ENCODE data around the gene RTP1.

RTP1 gene

DNA sequence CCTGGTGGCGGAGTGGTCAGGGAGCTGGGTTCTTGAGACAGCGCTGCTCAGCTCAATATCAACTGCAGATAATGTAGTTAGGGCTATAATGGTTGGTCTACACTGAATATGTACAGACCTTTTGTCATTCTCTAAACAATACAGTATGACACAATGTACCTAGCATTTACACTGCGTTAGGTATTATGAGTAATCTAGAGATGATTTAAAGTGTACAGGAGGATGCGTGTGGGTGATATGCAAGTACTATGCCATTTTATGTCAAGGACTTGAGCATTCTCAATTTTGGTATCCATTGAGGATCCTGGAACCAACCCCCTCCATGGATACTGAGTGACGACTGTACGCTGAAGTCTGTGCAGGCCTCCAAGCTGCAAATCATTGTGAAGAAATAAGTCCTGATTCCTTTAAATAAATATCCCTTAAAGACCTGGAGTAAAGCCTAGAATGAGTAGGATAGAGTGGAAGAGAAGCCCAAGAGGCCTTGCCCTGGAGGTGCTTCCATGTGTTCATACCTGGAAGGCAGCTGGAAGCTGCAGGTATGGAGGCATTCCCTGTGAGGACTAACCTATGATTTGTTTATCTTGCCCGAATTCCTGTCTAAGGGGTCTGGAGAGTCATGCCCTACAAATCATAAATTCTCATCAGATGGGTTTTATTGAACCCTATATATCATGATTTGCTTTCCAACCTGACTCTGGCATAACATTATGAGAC, 15.7 kb upstream of the RTP1 start:
- no peaks in the 10 kb centered on the region for H3K36me3 ChIP-seq (ENCODE audit: control insufficient read depth, low read depth, low read length)
- no peak overlapping the region for H3K4me3 ChIP-seq (ENCODE audit: low read length)
- H3K27me3 ChIP-seq (ENCODE audit: control insufficient read depth, insufficient read depth, low read length): no peaks in the 10 kb centered on the region
- H3K9me3 ChIP-seq (ENCODE audit: control insufficient read depth, low read depth, low read length): no peaks in the 10 kb centered on the region
- H3K4me1 ChIP-seq (ENCODE audit: control insufficient read depth, low read depth, low read length): peaks cover 41% of the 10 kb centered on the region
- no peak overlapping the region for H3K9ac ChIP-seq (ENCODE audit: low read length)
- no peak overlapping the region for H3K27ac ChIP-seq (ENCODE audit: low read length)

DNA sequence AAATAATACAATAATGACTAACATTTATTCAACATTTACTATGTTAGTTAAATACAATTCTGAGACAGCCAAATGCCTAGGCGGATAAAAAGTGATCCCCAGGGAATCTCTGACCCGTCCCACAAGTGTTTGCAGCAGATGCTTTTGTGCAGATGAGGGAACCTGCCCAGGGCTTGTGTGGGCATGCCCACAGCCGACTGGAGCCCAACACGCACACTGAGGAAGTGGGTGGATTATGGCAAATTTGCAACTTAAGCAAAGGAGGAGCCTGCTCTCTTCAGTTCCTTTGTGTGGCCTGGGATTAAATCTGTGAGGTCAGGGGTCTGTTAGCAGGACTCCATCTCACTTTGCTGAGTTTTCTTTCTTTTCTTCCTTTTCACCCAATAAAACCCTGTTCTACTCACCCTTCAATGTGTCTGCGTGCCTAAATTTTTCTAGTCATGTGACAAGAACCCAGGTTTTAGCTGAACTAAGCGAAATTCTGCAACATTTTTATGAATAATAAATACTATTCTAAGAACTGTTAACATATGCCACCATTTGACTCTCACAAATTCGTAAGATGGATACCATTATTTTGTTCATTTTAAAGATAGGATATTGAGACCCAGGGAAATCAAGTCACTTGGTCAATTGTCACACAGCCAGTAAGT, 13.9 kb upstream of the RTP1 start:
- Histone ChIP-seq H3K4me3 (ENCODE audit: low read length) (no peak overlapping the region), H3K9me3 (ENCODE audit: control insufficient read depth, low read depth, low read length) (no peaks in the 10 kb centered on the region), H3K9ac (ENCODE audit: low read length) (no peak overlapping the region), H3K27ac (ENCODE audit: low read length) (peak overlapping the region; percentile 71), H3K36me3 (ENCODE audit: control insufficient read depth, low read depth, low read length) (no peaks in the 10 kb centered on the region), H3K27me3 (ENCODE audit: control insufficient read depth, insufficient read depth, low read length) (no peaks in the 10 kb centered on the region), H3K4me1 (ENCODE audit: control insufficient read depth, low read depth, low read length) (peaks cover 50% of the 10 kb centered on the region)

DNA sequence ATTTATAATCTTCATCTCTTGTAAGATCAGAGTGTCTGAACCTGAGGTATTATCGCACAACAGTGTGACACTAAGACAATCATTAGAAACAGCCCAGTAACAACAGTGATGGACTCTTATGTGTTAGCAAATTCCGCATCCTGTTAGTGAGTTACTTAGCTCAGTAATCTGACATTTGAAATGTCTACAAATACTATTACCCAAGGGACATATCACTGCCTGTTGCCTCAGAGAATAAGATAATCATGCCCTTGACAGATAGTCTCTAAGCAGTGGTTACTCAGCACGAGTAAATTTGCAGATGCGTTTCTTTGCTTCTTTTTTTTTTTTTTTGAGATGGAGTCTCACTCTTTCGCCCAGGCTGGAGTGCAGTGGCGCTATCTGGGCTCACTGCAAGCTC, 13.4 kb upstream of the RTP1 start:
- Histone ChIP-seq H3K4me1 (ENCODE audit: control insufficient read depth, low read depth, low read length) (peaks cover 50% of the 10 kb centered on the region), H3K9ac (ENCODE audit: low read length) (no peak overlapping the region), H3K27ac (ENCODE audit: low read length) (no peak overlapping the region), H3K4me3 (ENCODE audit: low read length) (no peak overlapping the region), H3K27me3 (ENCODE audit: control insufficient read depth, insufficient read depth, low read length) (no peaks in the 10 kb centered on the region), H3K9me3 (ENCODE audit: control insufficient read depth, low read depth, low read length) (no peaks in the 10 kb centered on the region), H3K36me3 (ENCODE audit: control insufficient read depth, low read depth, low read length) (no peaks in the 10 kb centered on the region)

DNA sequence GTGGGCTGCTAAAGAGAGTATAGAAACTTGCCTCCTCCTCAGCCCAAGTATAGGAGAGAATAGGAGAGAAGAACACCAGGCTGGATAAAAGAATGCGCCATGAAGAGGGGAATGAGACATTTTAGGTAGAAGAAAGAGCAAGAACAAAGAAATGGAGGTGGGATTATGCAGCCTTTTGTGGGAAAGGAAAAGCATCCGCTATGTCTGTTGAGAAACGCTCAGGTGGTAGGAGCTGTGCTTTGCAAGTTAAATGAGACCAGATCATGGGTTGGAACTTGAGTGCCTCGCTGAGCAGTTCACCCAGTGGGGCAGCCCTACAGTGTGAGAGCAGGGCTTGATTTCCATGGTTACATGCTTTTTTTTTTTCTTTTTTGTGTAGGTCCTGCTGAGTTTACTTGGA, 11.5 kb upstream of the RTP1 start:
- H3K9me3 ChIP-seq (ENCODE audit: control insufficient read depth, low read depth, low read length): no peaks in the 10 kb centered on the region
- no peaks in the 10 kb centered on the region for H3K27me3 ChIP-seq (ENCODE audit: control insufficient read depth, insufficient read depth, low read length)
- peak overlapping the region; percentile 56 for H3K9ac ChIP-seq (ENCODE audit: low read length)
- H3K4me3 ChIP-seq (ENCODE audit: low read length): peak overlapping the region; percentile 34
- peak overlapping the region; percentile 63 for H3K27ac ChIP-seq (ENCODE audit: low read length)
- peaks cover 50% of the 10 kb centered on the region for H3K4me1 ChIP-seq (ENCODE audit: control insufficient read depth, low read depth, low read length)
- H3K36me3 ChIP-seq (ENCODE audit: control insufficient read depth, low read depth, low read length): no peaks in the 10 kb centered on the region

DNA sequence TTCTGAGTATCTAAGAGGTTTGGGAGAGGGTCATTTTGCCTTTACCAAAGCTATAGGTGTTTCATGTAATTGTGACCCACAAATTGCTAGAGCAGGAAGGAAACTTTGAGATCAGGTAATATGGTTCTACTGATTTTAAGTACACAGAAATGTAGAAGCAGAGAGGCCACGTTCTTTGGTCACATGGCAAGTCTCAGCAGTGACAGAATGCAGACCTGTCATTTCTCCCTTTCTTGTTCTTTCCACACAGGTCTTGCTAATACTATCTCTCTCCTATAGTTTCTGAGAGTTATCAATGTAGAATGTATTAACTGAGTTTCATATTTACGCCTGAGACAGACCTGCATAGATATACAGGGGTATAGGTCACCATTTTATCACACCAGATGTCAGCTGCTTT, 10.9 kb upstream of the RTP1 start:
- Histone ChIP-seq H3K27ac (ENCODE audit: low read length) (no peak overlapping the region), H3K9me3 (ENCODE audit: control insufficient read depth, low read depth, low read length) (no peaks in the 10 kb centered on the region), H3K9ac (ENCODE audit: low read length) (no peak overlapping the region), H3K4me3 (ENCODE audit: low read length) (no peak overlapping the region), H3K36me3 (ENCODE audit: control insufficient read depth, low read depth, low read length) (no peaks in the 10 kb centered on the region), H3K4me1 (ENCODE audit: control insufficient read depth, low read depth, low read length) (peaks cover 50% of the 10 kb centered on the region), H3K27me3 (ENCODE audit: control insufficient read depth, insufficient read depth, low read length) (no peaks in the 10 kb centered on the region)

DNA sequence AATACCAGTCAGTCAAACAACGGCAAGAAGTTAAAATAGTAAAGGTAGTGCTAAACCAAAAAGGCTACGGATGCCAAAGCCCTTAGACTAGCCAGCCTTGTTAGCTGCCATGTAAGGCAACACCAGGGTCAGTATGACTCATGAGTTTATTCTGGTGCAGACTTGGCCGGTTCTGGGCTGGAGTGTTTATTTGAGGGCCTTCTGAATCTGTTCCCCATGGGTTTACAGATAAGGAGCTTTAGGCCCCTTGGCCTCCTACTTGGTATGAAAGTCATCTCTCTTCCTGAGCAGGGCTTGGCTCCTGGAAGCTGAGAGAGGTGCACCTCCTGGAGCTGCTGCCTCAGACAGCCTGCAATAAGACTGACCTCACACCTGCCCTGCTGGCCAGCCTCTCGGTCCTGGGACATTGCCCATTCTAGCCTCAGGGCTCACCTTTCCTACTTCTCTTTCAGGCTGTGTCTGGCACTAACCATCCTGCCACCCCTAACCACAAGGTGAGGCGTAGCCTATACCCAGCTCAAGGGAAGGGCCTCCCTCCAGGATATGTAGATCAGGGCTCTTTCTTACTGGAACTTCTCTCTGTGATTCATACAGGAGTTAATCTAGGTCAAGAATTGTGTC, 10.4 kb upstream of the RTP1 start:
- H3K9me3 ChIP-seq (ENCODE audit: control insufficient read depth, low read depth, low read length): no peaks in the 10 kb centered on the region
- no peak overlapping the region for H3K27ac ChIP-seq (ENCODE audit: low read length)
- H3K4me1 ChIP-seq (ENCODE audit: control insufficient read depth, low read depth, low read length): peaks cover 45% of the 10 kb centered on the region
- no peaks in the 10 kb centered on the region for H3K36me3 ChIP-seq (ENCODE audit: control insufficient read depth, low read depth, low read length)
- H3K4me3 ChIP-seq (ENCODE audit: low read length): no peak overlapping the region
- H3K27me3 ChIP-seq (ENCODE audit: control insufficient read depth, insufficient read depth, low read length): no peaks in the 10 kb centered on the region
- H3K9ac ChIP-seq (ENCODE audit: low read length): no peak overlapping the region

DNA sequence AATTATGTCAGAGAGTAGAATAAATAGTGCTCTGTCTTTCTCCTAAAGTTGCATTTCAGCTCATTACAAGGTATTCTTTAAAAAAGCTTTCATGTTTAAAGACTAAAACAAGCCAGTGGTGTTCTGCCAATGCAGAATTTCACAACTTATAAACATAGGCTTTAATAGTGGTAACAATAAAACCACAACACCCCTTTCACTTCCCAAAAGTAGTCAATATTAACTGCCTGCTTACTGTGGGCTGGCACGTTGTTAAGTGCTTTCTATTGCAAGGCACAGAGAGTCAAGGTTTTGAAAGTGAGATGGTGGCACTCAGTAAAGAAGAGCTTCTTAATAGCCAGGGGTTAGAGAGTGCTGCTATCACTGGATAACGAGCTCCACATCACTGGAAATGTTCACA, 8.4 kb upstream of the RTP1 start:
- Histone ChIP-seq H3K4me1 (ENCODE audit: control insufficient read depth, low read depth, low read length) (peaks cover 27% of the 10 kb centered on the region), H3K27me3 (ENCODE audit: control insufficient read depth, insufficient read depth, low read length) (no peaks in the 10 kb centered on the region), H3K27ac (ENCODE audit: low read length) (no peak overlapping the region), H3K4me3 (ENCODE audit: low read length) (no peak overlapping the region), H3K9ac (ENCODE audit: low read length) (no peak overlapping the region), H3K36me3 (ENCODE audit: control insufficient read depth, low read depth, low read length) (no peaks in the 10 kb centered on the region), H3K9me3 (ENCODE audit: control insufficient read depth, low read depth, low read length) (no peaks in the 10 kb centered on the region)

DNA sequence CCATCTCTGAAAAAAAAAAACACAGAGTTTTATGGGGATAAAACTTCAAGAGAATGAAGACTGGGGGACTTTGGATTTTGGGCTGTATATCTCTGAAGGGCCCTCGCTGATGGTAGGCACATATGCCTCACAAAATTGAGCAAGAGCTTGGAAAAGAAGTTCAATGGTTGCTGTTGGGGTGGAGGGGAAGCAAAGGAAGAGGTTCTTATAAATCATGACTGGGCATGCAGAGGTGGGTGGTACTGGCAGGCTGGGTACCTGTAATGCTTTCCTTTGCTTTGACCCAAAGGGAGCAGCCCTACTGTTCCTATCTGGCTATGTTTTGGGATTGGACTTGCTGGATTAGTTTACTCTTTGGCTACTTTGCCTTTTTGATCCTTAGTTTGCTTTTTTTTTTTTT, 6.0 kb upstream of the RTP1 start:
- Histone ChIP-seq H3K27me3 (ENCODE audit: control insufficient read depth, insufficient read depth, low read length) (no peaks in the 10 kb centered on the region), H3K9ac (ENCODE audit: low read length) (no peak overlapping the region), H3K36me3 (ENCODE audit: control insufficient read depth, low read depth, low read length) (no peaks in the 10 kb centered on the region), H3K27ac (ENCODE audit: low read length) (no peak overlapping the region), H3K4me1 (ENCODE audit: control insufficient read depth, low read depth, low read length) (peaks cover 13% of the 10 kb centered on the region), H3K4me3 (ENCODE audit: low read length) (no peak overlapping the region), H3K9me3 (ENCODE audit: control insufficient read depth, low read depth, low read length) (no peaks in the 10 kb centered on the region)

DNA sequence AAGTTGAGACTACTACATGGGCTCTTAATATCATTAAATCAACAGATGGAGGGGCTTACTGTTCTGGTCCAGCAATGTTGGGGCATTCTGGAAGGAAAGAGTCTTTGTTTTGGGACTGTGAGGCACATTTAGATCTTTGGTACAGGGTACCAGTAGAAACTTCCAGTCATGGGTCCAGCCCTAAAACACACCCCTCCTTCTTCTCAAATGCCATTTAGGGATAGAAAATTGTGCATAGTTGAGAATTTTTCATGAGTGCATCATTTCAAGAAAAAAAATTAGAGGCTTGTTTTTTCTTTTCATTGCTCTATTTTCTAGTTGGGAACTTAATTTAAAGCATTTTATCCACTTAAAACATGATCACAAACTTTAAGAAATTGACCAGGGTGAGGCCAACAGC, 4.1 kb upstream of the RTP1 start:
- Histone ChIP-seq H3K9ac (ENCODE audit: low read length) (no peak overlapping the region), H3K4me3 (ENCODE audit: low read length) (no peak overlapping the region), H3K9me3 (ENCODE audit: control insufficient read depth, low read depth, low read length) (no peaks in the 10 kb centered on the region), H3K27me3 (ENCODE audit: control insufficient read depth, insufficient read depth, low read length) (no peaks in the 10 kb centered on the region), H3K4me1 (ENCODE audit: control insufficient read depth, low read depth, low read length) (no peaks in the 10 kb centered on the region), H3K36me3 (ENCODE audit: control insufficient read depth, low read depth, low read length) (no peaks in the 10 kb centered on the region), H3K27ac (ENCODE audit: low read length) (no peak overlapping the region)

DNA sequence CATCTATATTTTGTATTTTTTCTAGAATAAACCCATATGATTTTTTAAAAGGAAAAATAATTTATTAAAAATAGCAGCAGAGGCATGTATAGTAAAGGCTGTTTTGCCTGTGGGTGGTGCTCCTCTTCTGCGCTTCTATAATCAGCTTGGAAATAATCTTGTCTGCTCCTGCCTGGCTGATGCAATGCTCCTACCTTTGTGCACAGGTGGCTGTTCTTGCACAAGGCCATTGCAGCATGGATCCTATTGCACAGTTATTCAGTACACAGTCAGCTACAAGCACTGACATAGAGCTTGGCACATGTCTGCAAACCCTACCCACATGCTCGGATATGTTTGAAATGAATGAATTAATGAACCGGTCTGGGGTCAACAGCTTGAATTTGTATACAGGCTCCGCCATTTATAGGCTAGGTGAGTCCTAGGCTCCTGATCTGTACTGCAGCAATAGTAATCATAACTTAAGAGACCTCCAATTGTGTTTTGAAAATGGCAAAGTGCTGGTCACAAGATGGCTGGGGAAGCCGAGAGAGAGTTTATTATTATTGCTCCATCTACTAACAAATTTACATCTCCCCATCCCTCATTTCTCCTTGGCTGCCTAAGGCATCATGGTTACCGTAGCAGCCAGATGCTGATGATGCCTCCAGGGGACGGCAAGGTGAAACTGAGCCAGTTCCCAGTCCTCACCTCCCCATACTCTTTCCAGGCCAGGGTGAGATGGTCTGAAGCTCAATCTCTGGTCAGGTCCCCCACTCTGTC, 532 bp upstream of the RTP1 start:
- no peaks in the 10 kb centered on the region for H3K36me3 ChIP-seq (ENCODE audit: control insufficient read depth, low read depth, low read length)
- H3K4me3 ChIP-seq (ENCODE audit: low read length): no peak overlapping the region
- H3K27me3 ChIP-seq (ENCODE audit: control insufficient read depth, insufficient read depth, low read length): no peaks in the 10 kb centered on the region
- H3K27ac ChIP-seq (ENCODE audit: low read length): no peak overlapping the region
- H3K9ac ChIP-seq (ENCODE audit: low read length): no peak overlapping the region
- H3K9me3 ChIP-seq (ENCODE audit: control insufficient read depth, low read depth, low read length): no peaks in the 10 kb centered on the region
- H3K4me1 ChIP-seq (ENCODE audit: control insufficient read depth, low read depth, low read length): no peaks in the 10 kb centered on the region

DNA sequence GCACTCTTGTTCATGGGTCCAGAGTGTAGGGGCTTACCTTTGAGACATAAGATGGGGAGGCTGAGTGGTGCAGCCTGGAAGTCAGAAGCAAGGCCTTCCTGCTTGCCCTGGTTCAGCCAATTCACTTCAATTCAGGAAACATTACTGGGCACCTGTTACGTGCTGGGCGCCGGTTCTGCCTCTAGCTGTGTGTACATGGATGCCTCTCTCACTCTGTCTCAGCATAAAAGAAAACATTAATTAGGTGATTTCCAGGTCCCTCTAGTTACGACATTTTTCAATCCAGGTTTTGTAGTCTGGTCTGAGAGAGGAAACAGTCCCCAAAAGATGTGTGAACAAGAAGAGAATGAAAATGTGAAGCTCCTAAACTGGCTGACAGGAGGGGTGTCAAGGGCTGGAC, 1.2 kb downstream of the RTP1 start:
- Histone ChIP-seq H3K27me3 (ENCODE audit: control insufficient read depth, insufficient read depth, low read length) (no peaks in the 10 kb centered on the region), H3K36me3 (ENCODE audit: control insufficient read depth, low read depth, low read length) (no peaks in the 10 kb centered on the region), H3K9ac (ENCODE audit: low read length) (no peak overlapping the region)

More for the DNA sequence above, 1.2 kb downstream of the RTP1 start:
- H3K4me3 ChIP-seq (ENCODE audit: low read length): no peak overlapping the region
- no peaks in the 10 kb centered on the region for H3K9me3 ChIP-seq (ENCODE audit: control insufficient read depth, low read depth, low read length)
- H3K27ac ChIP-seq (ENCODE audit: low read length): no peak overlapping the region
- H3K4me1 ChIP-seq (ENCODE audit: control insufficient read depth, low read depth, low read length): no peaks in the 10 kb centered on the region

All from iPS-18a (cell line).